GM12878 (cell line): ENCODE results near the gene IRAK4. TPM values are rescaled to one million over a fixed set of nuclear protein-coding genes. Genes with fewer than 3 reads are reported as not detected.

Source experiments
- ASH2L ChIP-seq: fragments of 300-600, 200-600 bp; sonication (generic); IDR thresholded peaks from 2 replicates; pipeline ENCODE4 v1.6.1; 2017; ENCODE audit warnings: low read depth, mild to moderate bottlenecking, borderline replicate concordance
- BACH1 ChIP-seq: fragments of 450-650 bp; IDR thresholded peaks from 2 replicates; pipeline ENCODE4 v1.6.1; 2017; ENCODE audit warnings: mild to moderate bottlenecking, borderline replicate concordance
- CBFB ChIP-seq: IDR thresholded peaks from 2 replicates; pipeline ENCODE4 v1.6.1; 2016; ENCODE audit warnings: antibody characterized with exemption, low read depth
- CEBPB ChIP-seq, 2 experiments: fragments of 150-350 bp in 1 of 2; IDR thresholded peaks; 2 replicates each; pipeline ENCODE4 v1.6.1; 2012 to 2014; ENCODE audit warnings: low read depth in 2 of 2, low read length in 2 of 2, borderline replicate concordance in 1 of 2, inconsistent platforms in 1 of 2
- CTCF ChIP-seq, 3 experiments: IDR thresholded peaks in 2 of 3; conservative IDR thresholded peaks in 1 of 3; 2 replicates each; pipeline ENCODE4 v1.5.1; 2011; ENCODE audit warnings: low read depth in 3 of 3, low read length in 3 of 3, mild to moderate bottlenecking in 3 of 3, control low read depth in 2 of 3, moderate library complexity in 2 of 3, inconsistent platforms in 1 of 3, mixed read lengths in 1 of 3; ENCODE audit not compliant: control insufficient read depth in 2 of 3, insufficient read depth in 1 of 3; ENCODE audit errors: extremely low read depth in 1 of 3
- EZH2 ChIP-seq: IDR thresholded peaks from 2 replicates; pipeline ENCODE4 v1.6.1; 2012; ENCODE audit warnings: low read depth, mild to moderate bottlenecking, control low read depth, inconsistent platforms, low read length, borderline replicate concordance; ENCODE audit not compliant: control insufficient read depth
- FOXK2 ChIP-seq: fragments of 450-650 bp; IDR thresholded peaks from 2 replicates; pipeline ENCODE4 v1.6.1; 2017; ENCODE audit warnings: mild to moderate bottlenecking, moderate library complexity
- HSF1 ChIP-seq: fragments of 150-350 bp; IDR thresholded peaks from 2 replicates; pipeline ENCODE4 v1.6.1; 2014; ENCODE audit warnings: mild to moderate bottlenecking, low read depth, low read length
- IKZF1 ChIP-seq: fragments of 450-650 bp; conservative IDR thresholded peaks from 2 replicates; pipeline ENCODE4 v1.6.1; 2017; ENCODE audit warnings: antibody characterized with exemption, mild to moderate bottlenecking
- IKZF2 ChIP-seq, 2 experiments: fragments of 450-650 bp; IDR thresholded peaks; 2 replicates each; pipeline ENCODE4 v1.6.1; 2017; ENCODE audit warnings: mild to moderate bottlenecking in 2 of 2, moderate library complexity in 2 of 2
- IRF3 ChIP-seq: fragments of 450-650 bp; IDR thresholded peaks from 2 replicates; pipeline ENCODE4 v1.6.1; 2014; ENCODE audit warnings: mild to moderate bottlenecking
- KDM1A ChIP-seq: fragments of 200-600 bp; sonication (generic); IDR thresholded peaks from 2 replicates; pipeline ENCODE4 v1.6.1; 2016; ENCODE audit warnings: borderline replicate concordance
- LARP7 ChIP-seq: fragments of 450-650 bp; IDR thresholded peaks from 2 replicates; pipeline ENCODE4 v1.6.1; 2017; ENCODE audit warnings: mild to moderate bottlenecking
- MLLT1 ChIP-seq: fragments of 450-650 bp; IDR thresholded peaks from 2 replicates; pipeline ENCODE4 v1.6.1; 2016; ENCODE audit warnings: mild to moderate bottlenecking
- NBN ChIP-seq: fragments of 450-650 bp; IDR thresholded peaks from 2 replicates; pipeline ENCODE4 v1.6.1; 2016
- PBX3 ChIP-seq: IDR thresholded peaks from 2 replicates; pipeline ENCODE4 v1.6.1; 2011; ENCODE audit warnings: mild to moderate bottlenecking, low read depth, low read length, moderate library complexity; ENCODE audit not compliant: insufficient replicate concordance
- RB1 ChIP-seq: fragments of 450-650 bp; formaldehyde crosslinking; IDR thresholded peaks from 2 replicates; pipeline ENCODE4 v1.6.1; 2017; ENCODE audit warnings: mild to moderate bottlenecking, borderline replicate concordance
- RELA ChIP-seq: fragments of 450-650 bp; IDR thresholded peaks from 2 replicates; pipeline ENCODE4 v1.8.0; 2014; ENCODE audit warnings: borderline replicate concordance; ENCODE audit not compliant: partially characterized antibody
- SREBF1 ChIP-seq: IDR thresholded peaks from 2 replicates; pipeline ENCODE4 v1.6.1; 2012; ENCODE audit warnings: mild to moderate bottlenecking, low read length
- SREBF2 ChIP-seq: IDR thresholded peaks from 2 replicates; pipeline ENCODE4 v1.6.1; 2012; ENCODE audit warnings: mild to moderate bottlenecking, low read length
- ZSCAN29 ChIP-seq: fragments of 450-650 bp; IDR thresholded peaks from 2 replicates; pipeline ENCODE4 v1.6.1; 2017; ENCODE audit warnings: mild to moderate bottlenecking, moderate library complexity
- polyA plus RNA-seq, 11 experiments: library from polyadenylated mRNA; depleted of rRNA in 4 of 11; unstranded in 6 of 11; stranded (reverse) in 5 of 11; fragments of >200 nt; fragmentation: Nextera tagmentation in 4 of 11; fragmentation: Illumina TruSeq in 1 of 11; extraction: Ambion mirVana in 4 of 11; extraction: Trizol in 1 of 11; gene quantifications; 1 replicate in 1 of 11; 2 replicates in 10 of 11; pipeline versions ENCODE4 v1.2.1 to v1.2.3, GENCODE V29; 2011 to 2016; ENCODE audit warnings: inconsistent platforms in 2 of 11, missing spikeins in 2 of 11, low read depth in 1 of 11
- total RNA-seq, 4 experiments: library from RNA; depleted of rRNA in 3 of 4; stranded (reverse); fragments of >200 nt in 3 of 4; fragmentation: Illumina TruSeq in 1 of 4; extraction: Trizol in 1 of 4; gene quantifications; 2 replicates each; pipeline versions ENCODE4 v1.2.1 to v1.2.3, GENCODE V29; 2013 to 2021

IRAK4 gene
- total and polyA plus RNA-seq, 10 of the 15 experiments (the other 5 are each of a cell fraction or from before 2014, with no cell fraction given), result 7.9 to 46.8 (median 20.9) TPM

- TF ChIP-seq ZSCAN29 (peak; percentile 56; the same call in 1 of the 2 replicates), IRF3 (no peak), NBN (no peak), IKZF2 (IDR thresholded peaks at IDR 0.05) (no peak), KDM1A (no peak), RB1 (peak; percentile 54; the same call in 1 of the 2 replicates), SREBF1 (no peak), FOXK2 (no peak), HSF1 (no peak), IKZF1 (peak; percentile 93), SREBF2 (no peak), EZH2 (no peak), RELA (no peak), MLLT1 (no peak), CEBPB (IDR thresholded peaks at IDR 0.05; ENCODE audit: borderline replicate concordance in 1 of 2, low read depth in 2 of 2, low read length in 2 of 2) (no peak), CTCF (IDR thresholded peaks at IDR 0.05 in 2 of 3, conservative IDR thresholded peaks at IDR 0.05 in 1 of 3; ENCODE audit: control insufficient read depth in 2 of 3, extremely low read depth in 1 of 3, insufficient read depth in 1 of 3, low read depth in 3 of 3, low read length in 3 of 3) (no peak), LARP7 (peak; percentile 93), PBX3 (no peak), ASH2L (peak; percentile 91; the same call in 1 of the 2 replicates), BACH1 (peak; percentile 87; the same call in 1 of the 2 replicates), CBFB (no peak)
Measured at GRCh38 chr12:43835656-43836474, 77.1 kb downstream of the IRAK4 start, which contains the start of gene TMEM117 (continued).
